ENCODE results near the gene GALNT17. TPM values are rescaled to one million over a fixed set of nuclear protein-coding genes. Genes with fewer than 3 reads are reported as not detected.

GALNT17 gene
- total RNA-seq, 1 experiment from 2014 or later: not detected

DNA sequence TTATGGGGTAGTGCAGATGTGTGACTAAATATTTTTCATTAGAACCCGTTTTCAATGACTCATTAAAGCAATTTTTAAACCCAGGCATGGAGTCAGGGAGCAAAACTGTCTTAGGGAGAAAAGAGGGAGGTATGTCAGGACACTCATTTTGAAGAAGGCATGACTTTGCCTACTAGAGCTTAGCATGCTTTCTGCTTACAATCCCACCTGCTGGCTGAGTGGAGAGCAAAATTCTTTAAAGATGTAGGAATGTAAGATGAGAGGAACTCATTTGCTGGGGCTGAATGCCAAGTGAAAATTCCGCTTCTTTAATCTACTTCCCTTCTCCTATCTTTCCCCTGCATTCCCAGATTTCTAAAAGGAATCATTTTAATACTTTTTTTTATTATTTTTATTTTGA is 232.6 kb downstream of the GALNT17 start:
- H3K4me1 ChIP-seq (ENCODE audit: insufficient read depth, low read length): no peaks in the 10 kb centered on the region
- intact Hi-C loops (cut with micrococcal nuclease): no loop called here
- DNase-seq (no peak), ATAC-seq (no peak)
- H3K27ac ChIP-seq (ENCODE audit: low read length): no peak overlapping the region
- H3K9me3 ChIP-seq (ENCODE audit: low read length): 0 out of 2 replicates have a peak, but pooled peaks cover 5% of the 10 kb centered on the region
- H3K36me3 ChIP-seq (ENCODE audit: low read depth, low read length): no peaks in the 10 kb centered on the region
- H3K9me2 ChIP-seq (replicated peaks; ENCODE audit: low read length): no peaks in the 10 kb centered on the region
- TF ChIP-seq EZH2phosphoT487 (IDR thresholded peaks at IDR 0.05; ENCODE audit: borderline replicate concordance, low read length): no peak
- no peaks in the 10 kb centered on the region for H3K27me3 ChIP-seq (ENCODE audit: low read length)
- POLR2A ChIA-PET (ENCODE audit: unreplicated experiment): no interaction called here
- no TSS peak for BruUV-seq (replicated peaks)
- no peak overlapping the region for H3K4me3 ChIP-seq (ENCODE audit: low read length)
- H4K20me1 ChIP-seq (ENCODE audit: low read length): no peaks in the 10 kb centered on the region
- H3K4me2 ChIP-seq (ENCODE audit: low read length): no peak overlapping the region
- H3K79me2 ChIP-seq (ENCODE audit: low read length): no peaks in the 10 kb centered on the region
- H3F3A ChIP-seq (ENCODE audit: low read length, unreplicated experiment): no peaks in the 10 kb centered on the region
- H2AFZ ChIP-seq (ENCODE audit: low read length): no peak overlapping the region
- H3K9ac ChIP-seq (ENCODE audit: low read length): no peak overlapping the region
- CTCF ChIA-PET: no interaction called here

DNA sequence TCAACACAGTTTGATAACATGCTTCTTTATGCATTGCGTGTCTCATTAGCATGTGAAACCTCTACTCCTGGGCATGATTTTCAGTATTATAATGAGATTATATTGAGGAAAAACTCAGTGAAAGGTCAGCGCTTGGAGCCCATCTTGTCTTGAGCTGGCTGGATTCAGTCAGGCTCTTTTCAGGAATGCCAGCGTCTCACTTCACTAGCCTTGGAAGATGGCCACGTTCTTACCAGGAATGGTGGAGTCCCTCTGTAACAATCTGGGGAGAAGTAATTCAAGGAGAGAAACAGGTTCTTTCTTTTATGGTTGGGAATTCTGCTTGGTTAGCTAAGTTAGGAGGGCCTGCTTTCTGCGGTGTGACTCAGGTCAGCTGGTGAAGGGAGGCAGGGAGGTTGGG is 241.0 kb downstream of the GALNT17 start:
- TF ChIP-seq EZH2 (IDR thresholded peaks at IDR 0.05; ENCODE audit: low read length, unreplicated experiment) (no peak), EZH2phosphoT487 (IDR thresholded peaks at IDR 0.05; ENCODE audit: borderline replicate concordance, low read length) (no peak)
- TF ChIP-seq, protein P1, sequence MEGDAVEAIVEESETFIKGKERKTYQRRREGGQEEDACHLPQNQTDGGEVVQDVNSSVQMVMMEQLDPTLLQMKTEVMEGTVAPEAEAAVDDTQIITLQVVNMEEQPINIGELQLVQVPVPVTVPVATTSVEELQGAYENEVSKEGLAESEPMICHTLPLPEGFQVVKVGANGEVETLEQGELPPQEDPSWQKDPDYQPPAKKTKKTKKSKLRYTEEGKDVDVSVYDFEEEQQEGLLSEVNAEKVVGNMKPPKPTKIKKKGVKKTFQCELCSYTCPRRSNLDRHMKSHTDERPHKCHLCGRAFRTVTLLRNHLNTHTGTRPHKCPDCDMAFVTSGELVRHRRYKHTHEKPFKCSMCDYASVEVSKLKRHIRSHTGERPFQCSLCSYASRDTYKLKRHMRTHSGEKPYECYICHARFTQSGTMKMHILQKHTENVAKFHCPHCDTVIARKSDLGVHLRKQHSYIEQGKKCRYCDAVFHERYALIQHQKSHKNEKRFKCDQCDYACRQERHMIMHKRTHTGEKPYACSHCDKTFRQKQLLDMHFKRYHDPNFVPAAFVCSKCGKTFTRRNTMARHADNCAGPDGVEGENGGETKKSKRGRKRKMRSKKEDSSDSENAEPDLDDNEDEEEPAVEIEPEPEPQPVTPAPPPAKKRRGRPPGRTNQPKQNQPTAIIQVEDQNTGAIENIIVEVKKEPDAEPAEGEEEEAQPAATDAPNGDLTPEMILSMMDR (conservative IDR thresholded peaks at IDR 0.05; ENCODE audit: low read depth, low read length): no peak
- Histone ChIP-seq H3K27ac (ENCODE audit: low read length) (no peak overlapping the region), H3K36me3 (ENCODE audit: low read depth, low read length) (no peaks in the 10 kb centered on the region), H3K9me2 (replicated peaks; ENCODE audit: low read length) (no peaks in the 10 kb centered on the region), H3K79me2 (ENCODE audit: low read length) (no peaks in the 10 kb centered on the region), H3K4me1 (ENCODE audit: insufficient read depth, low read length) (no peaks in the 10 kb centered on the region), H2AFZ (ENCODE audit: low read length) (no peak overlapping the region), H3K27me3 (ENCODE audit: low read length) (no peaks in the 10 kb centered on the region), H3K9me3 (ENCODE audit: low read length) (peaks cover 13% of the 10 kb centered on the region; the same call in 1 of the 2 replicates), H4K20me1 (ENCODE audit: low read length) (no peaks in the 10 kb centered on the region), H3F3A (ENCODE audit: low read length, unreplicated experiment) (no peaks in the 10 kb centered on the region), H3K9ac (ENCODE audit: low read length) (no peak overlapping the region), H3K4me3 (ENCODE audit: low read length) (no peak overlapping the region), H3K4me2 (ENCODE audit: low read length) (no peak overlapping the region)
- no peak for DNase-seq
- intact Hi-C loops (cut with micrococcal nuclease): no loop called here
- no TSS peak for BruUV-seq (replicated peaks)
- POLR2A ChIA-PET (ENCODE audit: unreplicated experiment): no interaction called here
- CTCF ChIA-PET: no interaction called here
- no peak for ATAC-seq

DNA sequence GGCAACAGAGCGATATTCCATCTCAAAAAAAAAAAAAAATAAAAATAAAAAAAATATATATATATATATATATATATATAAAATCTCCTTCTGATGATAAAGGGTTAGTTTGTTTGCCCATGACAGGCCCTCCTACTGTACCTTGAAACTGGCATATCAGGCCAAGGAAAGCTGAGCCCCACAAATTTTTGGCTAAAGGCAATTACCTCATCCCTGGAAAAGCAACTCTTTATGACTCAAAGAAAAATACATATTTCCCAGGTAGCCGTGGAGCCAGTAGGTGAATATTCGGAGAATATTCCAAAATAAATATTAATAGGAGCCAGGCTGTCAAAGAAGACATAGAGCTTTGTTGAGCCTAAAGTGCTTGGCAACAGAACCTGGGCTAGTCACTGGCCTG is 245.1 kb downstream of the GALNT17 start:
- CTCF ChIA-PET: no interaction called here
- POLR2A ChIA-PET (ENCODE audit: unreplicated experiment): no interaction called here

More for the DNA sequence above, 245.1 kb downstream of the GALNT17 start:
- no peak overlapping the region for H3K27ac ChIP-seq (ENCODE audit: low read length)
- no peak overlapping the region for H3K4me2 ChIP-seq (ENCODE audit: low read length)
- H3K4me3 ChIP-seq (ENCODE audit: low read length): no peak overlapping the region
- H3K27me3 ChIP-seq (ENCODE audit: low read length): no peaks in the 10 kb centered on the region
- no peak for DNase-seq
- BruUV-seq (replicated peaks): no TSS peak
- no peaks in the 10 kb centered on the region for H3K36me3 ChIP-seq (ENCODE audit: low read depth, low read length)
- H3K9ac ChIP-seq (ENCODE audit: low read length): no peak overlapping the region
- no peaks in the 10 kb centered on the region for H4K20me1 ChIP-seq (ENCODE audit: low read length)
- no peak for ATAC-seq
- H2AFZ ChIP-seq (ENCODE audit: low read length): no peak overlapping the region
- no peaks in the 10 kb centered on the region for H3F3A ChIP-seq (ENCODE audit: low read length, unreplicated experiment)
- H3K9me2 ChIP-seq (replicated peaks; ENCODE audit: low read length): no peaks in the 10 kb centered on the region
- intact Hi-C loops (cut with micrococcal nuclease): no loop called here
- no peaks in the 10 kb centered on the region for H3K79me2 ChIP-seq (ENCODE audit: low read length)
- TF ChIP-seq EZH2phosphoT487 (IDR thresholded peaks at IDR 0.05; ENCODE audit: borderline replicate concordance, low read length) (no peak), EZH2 (IDR thresholded peaks at IDR 0.05; ENCODE audit: low read length, unreplicated experiment) (no peak)
- TF ChIP-seq, protein P1 (conservative IDR thresholded peaks at IDR 0.05; ENCODE audit: low read depth, low read length): no peak
- peaks cover 7% of the 10 kb centered on the region; the same call in 1 of the 2 replicates for H3K9me3 ChIP-seq (ENCODE audit: low read length)
- no peaks in the 10 kb centered on the region for H3K4me1 ChIP-seq (ENCODE audit: insufficient read depth, low read length)
